Measurements from ENCODE around the gene CALY. TPM values are rescaled to one million over a fixed set of nuclear protein-coding genes. Genes with fewer than 3 reads are reported as not detected.
A peak's percentile ranks its signal among the peaks of the same experiment; 100 is the strongest.

Gene CALY
- total RNA-seq, 1 donor from 2014 or later: 4.7 TPM

DNA sequence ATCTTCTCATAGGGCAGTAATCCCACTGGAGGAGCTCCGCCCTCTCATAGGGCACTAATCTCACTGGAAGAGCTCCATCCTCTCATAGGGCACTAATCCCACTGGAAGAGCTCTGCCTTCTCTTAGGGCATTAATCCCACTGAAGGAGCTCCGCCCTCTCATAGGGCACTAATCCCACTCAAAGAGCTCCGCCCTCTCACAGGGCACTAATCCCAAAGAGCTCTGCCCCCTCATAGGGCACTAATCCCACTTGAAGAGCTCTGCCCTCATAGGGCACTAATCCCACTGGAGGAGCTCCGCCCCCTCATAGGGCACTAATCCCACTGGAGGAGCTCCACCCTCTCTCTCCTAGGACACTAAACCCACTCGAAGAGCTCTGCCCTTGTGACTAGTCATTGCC is 24.5 kb upstream of the CALY start:
- TF ChIP-seq POLR2A (IDR thresholded peaks at IDR 0.05): no peak
- TF ChIP-seq, protein P1, sequence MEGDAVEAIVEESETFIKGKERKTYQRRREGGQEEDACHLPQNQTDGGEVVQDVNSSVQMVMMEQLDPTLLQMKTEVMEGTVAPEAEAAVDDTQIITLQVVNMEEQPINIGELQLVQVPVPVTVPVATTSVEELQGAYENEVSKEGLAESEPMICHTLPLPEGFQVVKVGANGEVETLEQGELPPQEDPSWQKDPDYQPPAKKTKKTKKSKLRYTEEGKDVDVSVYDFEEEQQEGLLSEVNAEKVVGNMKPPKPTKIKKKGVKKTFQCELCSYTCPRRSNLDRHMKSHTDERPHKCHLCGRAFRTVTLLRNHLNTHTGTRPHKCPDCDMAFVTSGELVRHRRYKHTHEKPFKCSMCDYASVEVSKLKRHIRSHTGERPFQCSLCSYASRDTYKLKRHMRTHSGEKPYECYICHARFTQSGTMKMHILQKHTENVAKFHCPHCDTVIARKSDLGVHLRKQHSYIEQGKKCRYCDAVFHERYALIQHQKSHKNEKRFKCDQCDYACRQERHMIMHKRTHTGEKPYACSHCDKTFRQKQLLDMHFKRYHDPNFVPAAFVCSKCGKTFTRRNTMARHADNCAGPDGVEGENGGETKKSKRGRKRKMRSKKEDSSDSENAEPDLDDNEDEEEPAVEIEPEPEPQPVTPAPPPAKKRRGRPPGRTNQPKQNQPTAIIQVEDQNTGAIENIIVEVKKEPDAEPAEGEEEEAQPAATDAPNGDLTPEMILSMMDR (IDR thresholded peaks at IDR 0.05): no peak
- TF ChIP-seq POLR2AphosphoS5 (IDR thresholded peaks at IDR 0.05; ENCODE audit: insufficient read depth in 1 of 2, low read depth in 1 of 2): no peak
- H3K9me3 ChIP-seq: no peaks in the 10 kb centered on the region
- no peak overlapping the region for H3K4me3 ChIP-seq
- peaks cover 16% of the 10 kb centered on the region for H3K4me1 ChIP-seq
- no peak for DNase-seq (ENCODE audit: extremely low spot score in 2 of 2)
- H3K27me3 ChIP-seq: no peaks in the 10 kb centered on the region
- H3K36me3 ChIP-seq: peaks cover 0 to 27% of the 10 kb centered on the region in 2 donors
- no peak overlapping the region for H3K27ac ChIP-seq
- intact Hi-C loops (cut with DNase I): no loop called here

- Histone ChIP-seq H3K4me1 (peaks cover 16% of the 10 kb centered on the region), H3K9me3 (no peaks in the 10 kb centered on the region), H3K27me3 (no peaks in the 10 kb centered on the region), H3K27ac (no peak overlapping the region), H3K36me3 (peaks cover 0 to 18% of the 10 kb centered on the region in 2 donors), H3K4me3 (no peak overlapping the region)
- intact Hi-C loops (cut with DNase I): no loop called here
- DNase-seq (ENCODE audit: extremely low spot score in 2 of 2): no peak
- TF ChIP-seq POLR2AphosphoS5 (IDR thresholded peaks at IDR 0.05; ENCODE audit: insufficient read depth in 1 of 2, low read depth in 1 of 2) (no peak), POLR2A (IDR thresholded peaks at IDR 0.05) (no peak)
- TF ChIP-seq, protein P1 (IDR thresholded peaks at IDR 0.05): no peak
These were observed 23.4 kb upstream of the CALY start for GRCh38 chr10:133359972-133360610.

DNA sequence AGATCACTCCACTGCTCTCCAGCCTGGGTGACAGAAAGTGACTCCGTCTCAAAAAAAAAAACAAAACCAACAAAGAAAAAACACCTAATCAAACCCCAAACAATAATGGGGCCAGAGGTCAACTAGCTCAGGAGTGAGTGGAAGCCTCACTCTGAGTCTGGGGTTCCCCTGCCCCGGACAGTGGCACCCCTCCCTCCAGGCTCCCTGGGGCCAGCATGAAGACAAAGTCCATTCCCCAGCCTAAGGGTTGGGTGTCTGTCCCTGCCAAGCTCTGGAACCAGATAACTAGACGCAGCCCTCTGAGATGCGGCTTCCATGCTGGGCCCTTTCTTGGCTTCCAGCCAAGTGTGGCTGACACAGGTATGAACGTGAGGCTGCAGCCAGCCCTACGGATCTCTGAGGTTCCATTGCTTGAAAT is 22.9 kb upstream of the CALY start:
- Histone ChIP-seq H3K36me3 (peaks cover 0 to 13% of the 10 kb centered on the region in 2 donors), H3K4me1 (peaks cover 16% of the 10 kb centered on the region), H3K27me3 (no peaks in the 10 kb centered on the region), H3K9me3 (no peaks in the 10 kb centered on the region), H3K27ac (no peak overlapping the region), H3K4me3 (no peak overlapping the region)
- intact Hi-C loops (cut with DNase I): no loop called here
- DNase-seq (ENCODE audit: extremely low spot score in 2 of 2): no peak
- TF ChIP-seq, protein P1 (IDR thresholded peaks at IDR 0.05): no peak
- no peak for TF ChIP-seq POLR2A (IDR thresholded peaks at IDR 0.05)
- TF ChIP-seq POLR2AphosphoS5 (IDR thresholded peaks at IDR 0.05; ENCODE audit: insufficient read depth in 1 of 2, low read depth in 1 of 2): no peak

DNA sequence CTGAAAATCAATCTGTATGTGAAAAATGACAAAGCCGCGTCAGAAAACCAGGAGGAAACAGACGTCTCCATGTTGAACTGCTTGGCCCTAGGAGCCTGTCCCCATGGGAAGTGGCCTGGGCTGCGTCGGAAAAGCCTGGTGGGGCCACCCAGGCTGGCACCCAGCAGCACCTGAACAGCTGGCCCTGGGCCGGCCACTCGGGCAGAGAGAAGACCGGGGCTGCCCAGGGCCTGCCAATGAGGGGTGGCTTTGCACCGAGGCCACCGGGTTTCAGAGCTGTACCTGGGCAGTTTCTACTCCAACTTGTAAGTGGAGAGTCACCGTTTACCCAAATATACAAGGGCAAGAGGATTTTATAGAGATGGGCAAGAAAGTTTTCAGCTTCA is 22.2 kb upstream of the CALY start:
- H3K27ac ChIP-seq: no peak overlapping the region
- TF ChIP-seq, protein P1 (IDR thresholded peaks at IDR 0.05): no peak
- TF ChIP-seq POLR2A (IDR thresholded peaks at IDR 0.05): no peak
- TF ChIP-seq POLR2AphosphoS5 (IDR thresholded peaks at IDR 0.05; ENCODE audit: insufficient read depth in 1 of 2, low read depth in 1 of 2): no peak
- no peak overlapping the region for H3K4me3 ChIP-seq
- H3K27me3 ChIP-seq: no peaks in the 10 kb centered on the region
- H3K36me3 ChIP-seq: peaks cover 0 to 11% of the 10 kb centered on the region in 2 donors
- intact Hi-C loops (cut with DNase I): no loop called here
- H3K4me1 ChIP-seq: peaks cover 16% of the 10 kb centered on the region
- no peak for DNase-seq (ENCODE audit: extremely low spot score in 2 of 2)
- H3K9me3 ChIP-seq: no peaks in the 10 kb centered on the region

DNA sequence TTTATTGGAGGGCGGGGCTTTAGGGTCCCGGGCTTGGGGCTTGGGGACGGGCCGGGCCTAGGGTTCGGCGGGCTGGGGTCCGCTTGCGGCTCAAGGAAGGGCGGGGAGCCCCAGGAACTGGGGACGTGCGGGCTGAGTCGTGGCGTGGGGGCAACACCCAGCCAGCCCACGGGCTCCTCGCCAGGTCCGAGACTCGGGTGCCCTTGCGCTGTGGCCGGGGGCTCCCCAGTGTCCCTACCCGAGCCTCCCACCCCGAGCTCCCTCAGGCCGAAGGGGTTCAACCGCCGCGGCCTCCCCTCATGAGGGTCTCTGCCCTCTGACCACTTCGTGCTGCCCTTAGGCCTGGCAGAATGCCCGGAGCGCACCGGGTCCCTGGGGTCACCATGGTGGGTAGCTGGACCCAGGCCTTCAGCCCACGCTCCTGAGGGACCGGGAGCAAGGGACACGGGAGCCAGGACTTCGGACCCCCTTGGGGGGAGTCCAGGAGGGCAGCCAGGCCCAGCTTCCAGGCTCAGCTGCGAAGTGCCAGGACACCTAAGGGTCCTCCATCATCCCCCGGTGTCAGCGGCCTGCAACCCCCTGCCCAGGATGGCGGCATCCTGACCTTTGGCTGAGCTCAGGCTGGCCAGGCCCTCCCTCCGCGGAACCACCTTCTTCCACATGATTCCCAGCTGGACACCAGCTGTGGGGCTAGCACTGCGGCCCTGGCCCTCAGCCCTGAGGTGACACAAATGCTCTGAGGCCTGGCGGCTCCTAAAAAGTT is 21.6 kb upstream of the CALY start:
- Histone ChIP-seq H3K36me3 (peaks cover 0 to 9% of the 10 kb centered on the region in 2 donors), H3K4me3 (peak overlapping the region; percentile 48 to 72), H3K9me3 (no peaks in the 10 kb centered on the region), H3K4me1 (peaks cover 16% of the 10 kb centered on the region), H3K27me3 (no peaks in the 10 kb centered on the region), H3K27ac (peak overlapping the region; percentile 11)
- intact Hi-C loops (cut with DNase I): no loop called here
- no peak for TF ChIP-seq POLR2AphosphoS5 (IDR thresholded peaks at IDR 0.05; ENCODE audit: insufficient read depth in 1 of 2, low read depth in 1 of 2)
- TF ChIP-seq, protein P1 (IDR thresholded peaks at IDR 0.05): no peak
- no peak for DNase-seq (ENCODE audit: extremely low spot score in 2 of 2)

All from vagina (tissue), 2 donors.